ENCODE measurements around the gene LRRC7. TPM values are rescaled to one million over a fixed set of nuclear protein-coding genes. Genes with fewer than 3 reads are reported as not detected.

The LRRC7 gene
- total RNA-seq = not detected

GRCh38 chr1:69567652-69568420 lies at the start of gene LRRC7:
Gene LRRC7 (plus strand): TSS chr1:69567922. CDS start chr1:69568640, 718 bp downstream.
- no peak for DNase-seq

GRCh38 chr1:69519006-69519405 lies 48.7 kb upstream of the LRRC7 start:
- DNase-seq = no peak

DNA sequence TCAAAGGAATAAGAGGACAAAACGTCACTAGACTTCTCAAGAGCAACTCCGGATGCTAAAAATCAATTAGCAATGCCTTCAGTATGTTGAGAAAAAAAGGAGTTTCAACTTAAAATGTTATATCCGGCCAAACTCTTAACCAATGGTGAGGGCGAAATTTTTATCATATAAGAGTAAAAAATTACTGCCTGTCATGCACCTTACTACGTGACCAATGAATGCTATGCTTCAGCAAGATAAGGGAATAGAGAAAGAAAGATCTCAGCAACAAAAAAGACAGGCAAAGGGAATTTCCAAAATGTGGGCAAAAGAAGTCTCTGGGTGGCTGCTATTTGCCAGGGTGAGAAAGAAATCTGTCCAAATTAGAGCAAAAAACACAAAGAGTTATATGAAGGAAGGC lies 47.4 kb upstream of the LRRC7 start:
- no peak for DNase-seq

DNA sequence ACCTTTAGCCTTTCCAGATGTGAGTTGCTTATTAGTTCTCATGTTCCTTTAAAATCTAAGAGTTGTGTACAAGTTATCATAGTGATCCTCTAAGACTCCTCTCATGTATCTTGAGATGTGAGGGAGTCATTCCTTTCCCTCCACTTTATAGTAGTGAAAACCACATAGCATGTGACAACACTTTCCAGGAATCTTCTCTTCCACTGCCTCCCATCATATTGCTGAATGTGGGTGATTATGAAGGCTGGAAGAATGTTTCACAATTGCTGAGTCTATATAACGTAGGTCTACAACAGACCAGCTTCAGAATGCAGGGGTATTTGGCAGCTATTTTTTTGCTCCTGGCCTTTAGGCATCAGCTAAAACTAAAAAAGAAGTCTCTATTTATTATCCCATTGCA lies 44.7 kb upstream of the LRRC7 start:
- no peak for DNase-seq

DNA sequence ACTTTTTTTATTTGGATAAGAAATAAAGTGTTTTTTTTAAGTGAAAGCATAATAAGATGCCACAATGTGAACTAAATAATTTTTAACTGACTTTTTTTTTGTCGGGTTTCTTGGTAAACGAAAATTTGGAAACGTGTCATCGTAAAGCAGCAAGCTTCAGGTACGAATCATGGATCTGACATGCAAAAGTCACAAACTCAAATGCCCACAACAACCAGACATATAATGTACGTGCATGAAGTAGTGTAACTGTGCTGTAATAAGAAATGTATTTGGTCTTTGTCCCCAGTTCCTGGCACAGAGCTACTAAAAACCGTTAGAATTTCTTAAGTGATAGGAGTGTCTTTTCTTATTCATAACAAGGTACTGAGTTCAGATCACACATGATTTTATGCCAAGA lies 44.3 kb upstream of the LRRC7 start:
- no peak for DNase-seq

- DNase-seq = no peak
These were observed 43.7 kb upstream of the LRRC7 start for GRCh38 chr1:69524015-69524414.

DNA sequence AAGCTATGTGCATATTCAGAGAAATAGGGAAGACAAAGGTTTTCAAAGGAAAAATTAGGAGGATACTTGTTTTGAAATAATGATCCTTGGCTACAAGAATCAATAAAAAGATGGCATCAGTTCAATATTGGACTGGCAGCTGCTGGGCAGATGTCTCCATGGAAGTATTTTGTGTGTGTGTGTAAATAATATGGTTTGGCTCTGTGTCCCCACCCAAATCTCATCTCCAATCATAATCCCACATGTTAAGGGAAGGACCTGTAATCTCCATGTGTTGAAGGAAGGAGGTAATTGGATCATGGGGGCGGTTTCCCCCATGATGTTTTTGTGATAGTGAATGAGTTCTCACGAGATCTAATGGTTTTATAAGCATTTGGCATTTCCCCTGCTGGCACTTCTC lies 40.4 kb upstream of the LRRC7 start:
- no peak for DNase-seq

DNA sequence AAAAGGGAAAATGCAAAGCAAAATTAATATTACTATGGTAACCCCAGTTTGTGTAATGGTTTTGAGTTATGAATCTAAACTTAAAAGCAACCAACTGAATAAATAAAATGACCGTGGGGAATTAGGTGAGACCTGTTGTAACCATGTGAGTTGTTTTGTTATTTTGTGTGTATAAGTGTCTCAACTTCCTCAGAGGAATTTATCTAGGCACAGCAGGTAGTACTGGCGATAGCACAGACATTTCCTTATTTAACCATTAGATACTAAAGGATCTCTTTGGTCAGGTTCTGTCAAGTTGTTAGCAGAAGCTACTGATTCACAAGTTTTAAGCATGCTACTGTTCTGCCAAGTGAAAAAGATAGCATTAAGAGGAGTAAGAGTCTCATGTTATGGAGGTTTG lies 39.3 kb upstream of the LRRC7 start:
- DNase-seq = no peak

GRCh38 chr1:69533343-69533742 lies 34.4 kb upstream of the LRRC7 start:
- DNase-seq = no peak

DNA sequence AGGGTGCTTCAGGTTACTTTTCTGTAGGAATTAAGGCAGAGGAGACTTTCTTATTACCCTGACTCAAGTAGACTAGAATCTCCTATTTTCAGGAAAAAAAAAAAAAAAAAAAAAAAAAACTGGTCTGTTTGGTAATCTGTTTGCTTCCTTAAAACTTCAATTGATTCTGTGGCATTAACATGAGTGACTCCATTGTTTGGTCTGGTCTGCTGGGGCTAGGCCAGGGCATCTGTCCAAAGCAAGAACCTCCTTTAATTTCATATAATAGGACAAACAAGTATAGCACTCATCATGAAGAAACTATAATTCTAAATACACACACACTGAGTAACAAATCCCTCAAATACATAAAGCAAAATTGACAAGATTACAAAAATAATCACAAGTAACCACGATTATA lies 32.9 kb upstream of the LRRC7 start:
- no peak for DNase-seq

- no peak for DNase-seq
These were observed 32.2 kb upstream of the LRRC7 start for GRCh38 chr1:69535490-69535889.

DNA sequence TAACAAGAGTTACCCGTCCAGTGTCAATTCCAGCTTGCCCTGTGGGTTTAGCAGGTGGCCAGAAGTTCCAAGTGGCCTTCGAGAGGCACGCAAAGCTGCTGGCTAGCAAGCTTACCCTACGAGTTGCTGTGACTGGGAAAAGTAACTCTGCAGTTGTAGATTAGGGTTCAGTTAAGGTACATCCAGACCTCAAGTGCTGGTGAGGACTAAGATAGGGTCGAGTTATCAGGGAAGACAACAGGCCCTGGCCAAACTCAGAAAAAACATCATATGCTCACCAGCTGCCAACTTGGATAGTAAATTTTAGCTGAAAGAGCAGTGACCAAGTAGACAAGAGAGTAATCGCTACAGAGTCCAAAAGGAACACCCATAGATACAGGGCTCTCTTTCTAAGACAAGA lies 27.7 kb upstream of the LRRC7 start:
- DNase-seq = no peak

- DNase-seq = no peak
These were observed 16.0 kb upstream of the LRRC7 start for GRCh38 chr1:69551476-69552324.

GRCh38 chr1:69553726-69554125 lies 14.0 kb upstream of the LRRC7 start:
- no peak for DNase-seq

DNA sequence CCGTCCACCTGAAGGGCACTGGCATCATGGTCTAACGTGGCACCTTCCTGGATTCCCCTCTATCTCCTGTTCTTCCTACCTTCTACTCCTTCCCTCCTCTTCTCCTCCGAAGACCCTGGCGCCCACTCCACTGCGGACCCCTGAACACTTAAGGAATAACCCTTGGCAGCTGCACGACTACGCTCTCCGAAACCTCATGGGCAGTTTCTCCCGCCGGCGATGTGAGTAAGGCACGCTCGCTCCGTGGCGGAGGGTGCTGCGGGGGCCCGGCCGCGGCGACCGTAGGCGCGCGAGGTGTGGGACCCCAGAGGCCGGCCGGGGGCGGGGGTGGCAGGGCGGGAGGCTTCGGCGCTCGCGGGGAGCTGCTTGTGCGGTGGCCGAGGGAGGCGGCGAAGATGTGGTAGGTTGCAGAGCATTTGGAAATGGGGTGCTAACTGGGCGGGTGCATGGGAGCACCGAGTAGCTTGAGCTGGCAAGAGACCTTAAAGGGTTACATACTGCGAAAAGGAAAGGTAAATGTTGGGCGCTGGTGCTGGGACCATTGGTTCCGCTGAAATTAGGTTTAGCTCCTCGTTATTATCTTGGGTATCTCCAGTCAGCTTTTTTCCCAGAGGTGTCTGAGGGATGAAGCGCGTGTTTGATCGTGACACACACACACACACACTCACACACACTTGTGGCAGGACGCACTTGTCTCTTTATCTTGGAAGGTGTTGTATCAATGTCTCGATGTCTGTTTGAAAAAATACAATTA lies 876 bp downstream of the LRRC7 start:
- no peak for DNase-seq

DNA sequence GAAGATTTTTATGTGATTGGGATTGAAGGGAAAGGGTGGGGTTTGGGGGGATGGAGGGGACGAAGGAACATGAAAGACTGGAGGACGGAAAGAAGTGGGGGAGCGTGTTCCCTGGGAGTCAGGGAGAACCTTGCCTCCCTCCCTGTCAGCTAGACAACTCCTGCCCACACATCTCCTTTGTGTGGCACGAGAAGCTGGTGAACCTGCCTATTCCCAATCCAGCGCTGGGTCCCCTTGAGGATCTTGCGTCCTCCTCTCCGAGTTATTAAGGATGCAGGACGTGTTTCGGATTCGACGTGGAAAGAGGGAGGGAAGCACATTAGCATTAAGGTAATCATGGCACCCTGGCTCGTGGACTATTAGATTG lies 1.4 kb downstream of the LRRC7 start:
- DNase-seq = no peak

- DNase-seq = no peak
These were observed 2.0 kb downstream of the LRRC7 start for GRCh38 chr1:69569576-69570328.

DNA sequence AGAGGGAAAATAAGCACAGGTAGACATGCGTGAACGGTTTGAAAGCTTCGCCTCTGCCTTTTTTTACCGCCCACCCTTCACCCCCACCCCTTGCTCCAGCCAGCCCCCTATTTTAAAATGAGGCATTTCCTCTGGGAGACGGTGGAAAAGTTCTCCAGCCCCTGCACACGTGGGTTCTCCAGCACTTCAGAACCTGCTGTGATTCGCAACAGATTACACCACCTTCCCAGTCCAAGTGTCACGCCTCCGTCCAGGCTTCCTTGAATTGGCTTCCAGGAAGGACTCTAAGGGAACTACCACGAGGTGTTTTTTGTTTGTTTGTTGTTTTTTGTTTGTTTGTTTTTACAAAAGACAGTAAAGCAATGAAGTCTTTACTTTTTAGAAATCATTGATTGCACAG lies 2.6 kb downstream of the LRRC7 start:
- DNase-seq = no peak

DNA sequence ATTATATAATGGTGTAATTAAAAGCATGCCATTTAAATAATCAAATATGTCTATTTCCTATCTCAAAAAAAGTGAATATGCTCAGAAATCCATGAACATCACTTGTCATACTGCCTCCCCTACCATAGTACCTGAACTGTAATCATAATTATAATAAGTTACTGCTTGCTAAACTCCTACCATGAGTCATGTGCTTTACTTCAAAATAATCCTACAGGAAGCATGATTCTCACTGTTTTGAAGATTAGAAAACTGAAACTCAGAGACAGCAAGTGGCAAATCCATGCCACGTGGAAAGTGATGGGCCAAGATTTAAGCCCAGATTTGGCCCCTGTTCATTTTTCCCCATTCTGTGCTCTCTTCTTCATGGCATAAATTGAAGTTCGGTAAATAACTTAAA lies 5.2 kb downstream of the LRRC7 start:
- no peak for DNase-seq

GRCh38 chr1:69573911-69574310 lies 6.2 kb downstream of the LRRC7 start:
- DNase-seq = no peak

- DNase-seq = no peak
These were observed 17.9 kb downstream of the LRRC7 start for GRCh38 chr1:69585666-69586065.

DNA sequence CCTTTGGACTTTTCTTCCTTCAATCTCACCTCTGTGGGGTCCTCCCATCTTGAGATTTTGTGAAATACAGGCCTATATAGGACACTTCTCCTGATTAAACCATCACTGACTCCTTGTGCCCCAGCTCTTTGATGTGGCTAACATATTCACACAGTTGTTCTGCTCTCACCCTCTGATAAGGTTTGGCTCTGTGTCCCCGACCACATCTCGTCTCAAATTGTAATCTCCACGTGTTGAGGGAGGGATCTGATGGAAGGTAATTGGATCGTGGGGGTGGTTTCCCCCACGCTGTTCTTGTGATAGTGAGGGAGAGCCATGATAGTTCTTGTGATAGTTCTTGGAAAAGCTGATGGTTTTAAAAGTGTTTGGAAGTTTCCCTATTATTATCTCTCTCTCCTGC lies 19.7 kb downstream of the LRRC7 start:
- DNase-seq = no peak

- DNase-seq = no peak
These were observed 22.1 kb downstream of the LRRC7 start for GRCh38 chr1:69589799-69590198.

Measured in effector CD4-positive, alpha-beta T cell (primary cell).